HepG2 (cell line): Measurements from ENCODE around the gene PGPEP1. TPM values are rescaled to one million over a fixed set of nuclear protein-coding genes. Genes with fewer than 3 reads are reported as not detected.

Experiments used
- ATAC-seq: fragments of 200-7000 bp; cut with Tn5 transposase; 3 replicates; pipeline ENCODE4 v1.9.1; 2020; ENCODE audit warnings: mild to moderate bottlenecking, moderate library complexity
- BruUV-seq: library from RNA; stranded (reverse); fragments of 400-500 nt; replicated peaks from 2 replicates; lab custom pipeline; 2021; lab: Mats Ljungman, UMichigan
- CTCF ChIA-PET: fragments of 300-600 bp; formaldehyde crosslinking; extraction: SDS; loops from one replicate; lab custom pipeline; 2021; ENCODE audit warnings: low total read pairs, inconsistent platforms, low intra/inter-chr PET ratio; lab: Yijun Ruan, JAX
- POLR2A ChIA-PET: fragments of 350-600 bp; sonication (Branson Sonifier 250); formaldehyde crosslinking; loops from one replicate; lab custom pipeline; 2020; ENCODE audit warnings: antibody characterized with exemption, inconsistent platforms; lab: Yijun Ruan, JAX
- DNase-seq: peaks from one replicate; pipeline ENCODE4 v3.0.0-alpha.2; 2015; ENCODE audit warnings: low spot score
- FAIRE-seq: peaks from 3 replicates; lab custom pipeline; 2011; peaks lifted over from hg19 to GRCh38; lab: Jason Lieb, UNC
- H2AFZ ChIP-seq: one replicate; pipeline ENCODE4 v1.6.1; 2011; ENCODE audit warnings: low read length, inconsistent platforms
- H3K27ac ChIP-seq: fragments of 300-600 bp; 3 replicates; pipeline ENCODE4 v1.8.0; 2011; ENCODE audit warnings: mixed run types, mild to moderate bottlenecking, mixed read lengths, low read length, inconsistent platforms; ENCODE audit not compliant: insufficient read depth; ENCODE audit errors: extremely low read length
- H3K27me3 ChIP-seq, 2 experiments: fragments of 200-600 bp in 1 of 2; 2 replicates in 1 of 2; 3 replicates in 1 of 2; pipeline versions ENCODE4 v1.6.0 to v1.8.0; 2011; ENCODE audit warnings: low read length in 2 of 2, mild to moderate bottlenecking in 2 of 2, moderate library complexity in 2 of 2, inconsistent platforms in 1 of 2; ENCODE audit not compliant: insufficient read depth in 2 of 2, control insufficient read depth in 1 of 2
- H3K36me3 ChIP-seq, 2 experiments: fragments of 200-600 bp in 1 of 2; replicated peaks in 1 of 2; 2 replicates in 1 of 2; 3 replicates in 1 of 2; pipeline versions ENCODE4 v1.5.1 to v1.8.0; 2011; ENCODE audit warnings: low read length in 2 of 2, inconsistent platforms in 1 of 2; ENCODE audit not compliant: insufficient read depth in 2 of 2, control insufficient read depth in 1 of 2
- H3K4me1 ChIP-seq: 2 replicates; pipeline ENCODE4 v1.5.1; 2012; ENCODE audit warnings: low read length, inconsistent platforms; ENCODE audit not compliant: insufficient read depth
- H3K4me2 ChIP-seq: 2 replicates; pipeline ENCODE4 v1.6.0; 2011; ENCODE audit warnings: low read depth, low read length, inconsistent platforms
- H3K4me3 ChIP-seq, 3 experiments: fragments of 200-600 bp in 1 of 3; sonication (generic), shearing (Covaris generic) in 1 of 3; replicated peaks in 1 of 3; 2 replicates each; pipeline ENCODE4 v1.5.1; 2011 to 2016; ENCODE audit warnings: low read length in 3 of 3, inconsistent platforms in 2 of 3, low read depth in 2 of 3, mild to moderate bottlenecking in 2 of 3, control low read depth in 1 of 3, mixed read lengths in 1 of 3; ENCODE audit not compliant: insufficient read depth in 1 of 3
- H3K79me2 ChIP-seq: one replicate; pipeline ENCODE4 v1.6.1; 2011; ENCODE audit warnings: low read length, inconsistent platforms; ENCODE audit not compliant: insufficient read depth
- H3K9ac ChIP-seq: 2 replicates; pipeline ENCODE4 v1.6.0; 2011; ENCODE audit warnings: mild to moderate bottlenecking, low read depth, low read length, inconsistent platforms; ENCODE audit not compliant: insufficient read depth
- H3K9me3 ChIP-seq: 2 replicates; pipeline ENCODE4 v1.5.1; 2012; ENCODE audit warnings: mild to moderate bottlenecking, low read length
- H4K20me1 ChIP-seq: 2 replicates; pipeline ENCODE4 v1.6.0; 2011; ENCODE audit warnings: inconsistent platforms, mild to moderate bottlenecking, low read length, moderate library complexity; ENCODE audit not compliant: insufficient read depth
- ERF ChIP-seq: IDR thresholded peaks from 2 replicates; pipeline ENCODE4 v1.6.1; 2018; ENCODE audit warnings: missing biosample characterization, missing genetic modification reagents
- ETS1 ChIP-seq: sonication (generic); formaldehyde crosslinking; IDR thresholded peaks from 2 replicates; pipeline ENCODE4 v1.4.0; 2020; ENCODE audit warnings: missing genetic modification reagents
- ETV5 ChIP-seq: IDR thresholded peaks from 2 replicates; pipeline ENCODE4 v1.6.1; 2018; ENCODE audit warnings: missing biosample characterization, missing genetic modification reagents, inconsistent platforms, borderline replicate concordance
- HIC2 ChIP-seq: sonication (generic); formaldehyde crosslinking; IDR thresholded peaks from 2 replicates; pipeline ENCODE4 v1.9.0; 2022; ENCODE audit warnings: low read depth, missing genetic modification reagents
- HMGXB4 ChIP-seq, 2 experiments: sonication (generic) in 1 of 2; formaldehyde crosslinking in 1 of 2; IDR thresholded peaks; 2 replicates each; pipeline versions ENCODE4 v1.4.0 to v1.6.1; 2018 to 2020; ENCODE audit warnings: missing genetic modification reagents in 2 of 2, borderline replicate concordance in 1 of 2, low read depth in 1 of 2, mild to moderate bottlenecking in 1 of 2, missing biosample characterization in 1 of 2
- HNF4G ChIP-seq, 2 experiments: sonication (generic) in 1 of 2; formaldehyde crosslinking in 1 of 2; IDR thresholded peaks; 2 replicates each; pipeline versions ENCODE4 v1.4.0 to v1.6.1; 2011 to 2020; ENCODE audit warnings: borderline replicate concordance in 2 of 2, low read depth in 2 of 2, mild to moderate bottlenecking in 2 of 2, low read length in 1 of 2, missing genetic modification reagents in 1 of 2, moderate library complexity in 1 of 2
- MAZ ChIP-seq, 2 experiments: sonication (generic) in 1 of 2; formaldehyde crosslinking in 1 of 2; IDR thresholded peaks; 2 replicates each; pipeline versions ENCODE4 v1.5.0 to v1.6.1; 2012 to 2020; ENCODE audit warnings: low read depth in 2 of 2, mild to moderate bottlenecking in 2 of 2, borderline replicate concordance in 1 of 2, improper control_type of control experiment in 1 of 2, low read length in 1 of 2, missing genetic modification reagents in 1 of 2, moderate library complexity in 1 of 2
- NCOR1 ChIP-seq: fragments of 200-600 bp; sonication (generic); IDR thresholded peaks from 2 replicates; pipeline ENCODE4 v1.7.0; 2017; ENCODE audit warnings: antibody characterized with exemption, low read length, borderline replicate concordance
- PHF5A ChIP-seq: IDR thresholded peaks from one replicate; pipeline ENCODE4 v1.6.1; 2018; ENCODE audit warnings: low read depth, missing genetic modification reagents; ENCODE audit not compliant: unreplicated experiment
- POLR2G ChIP-seq: fragments of 200-400 bp; formaldehyde crosslinking; IDR thresholded peaks from 2 replicates; pipeline ENCODE4 v1.6.1; 2018; ENCODE audit warnings: mild to moderate bottlenecking, low read depth, low read length, moderate library complexity
- PRMT3 ChIP-seq: sonication (generic); formaldehyde crosslinking; IDR thresholded peaks from 2 replicates; pipeline ENCODE4 v1.8.1; 2022; ENCODE audit warnings: low read depth, mild to moderate bottlenecking, moderate library complexity, missing genetic modification reagents, borderline replicate concordance
- RNF2 ChIP-seq: fragments of 450-650 bp; conservative IDR thresholded peaks from 2 replicates; pipeline ENCODE4 v1.6.1; 2016; ENCODE audit warnings: low read depth
- ZFP82 ChIP-seq: sonication (generic); formaldehyde crosslinking; IDR thresholded peaks from 2 replicates; pipeline ENCODE4 v1.5.1; 2020; ENCODE audit warnings: mild to moderate bottlenecking, missing genetic modification reagents, borderline replicate concordance
- ZNF230 ChIP-seq: sonication (generic); formaldehyde crosslinking; IDR thresholded peaks from 2 replicates; pipeline ENCODE4 v1.4.0; 2020; ENCODE audit warnings: mild to moderate bottlenecking, missing genetic modification reagents
- ZNF337 ChIP-seq: sonication (generic); formaldehyde crosslinking; IDR thresholded peaks from 2 replicates; pipeline ENCODE4 v1.5.1; 2020; ENCODE audit warnings: missing genetic modification reagents, low read depth, mild to moderate bottlenecking, borderline replicate concordance
- ZNF543 ChIP-seq: sonication (generic); formaldehyde crosslinking; IDR thresholded peaks from 2 replicates; pipeline ENCODE4 v1.4.0; 2020; ENCODE audit warnings: mild to moderate bottlenecking, missing genetic modification reagents
- ZNF788 ChIP-seq: sonication (generic); formaldehyde crosslinking; IDR thresholded peaks from 2 replicates; pipeline ENCODE4 v1.5.0; 2020; ENCODE audit warnings: mild to moderate bottlenecking, missing genetic modification reagents, borderline replicate concordance
- WGBS: methylation state at CpG from one replicate; pipeline ENCODE4 v1.1.6; 2017; ENCODE audit warnings: low lambda C conversion rate; 5-methylcytosine and 5-hydroxymethylcytosine counted together
- in situ Hi-C: cut with HindIII; loops from 2 replicates; pipeline ENCODE4 v1.10.0; 2017; ENCODE audit warnings: low pct_unique_long_range_greater_than_20kb; ENCODE audit not compliant: extremely low pct_ligation_motif_present
- intact Hi-C: fragments of 100-400 bp; cut with micrococcal nuclease; formaldehyde crosslinking; loops from one replicate; pipeline ENCODE4 v1.10.0; 2022; ENCODE audit not compliant: unreplicated experiment
- polyA plus RNA-seq, 8 experiments: library from polyadenylated mRNA; depleted of rRNA in 3 of 8; stranded (reverse) in 7 of 8; unstranded in 1 of 8; fragments of >200 nt; fragmentation: Illumina TruSeq in 4 of 8; extraction: Trizol in 4 of 8; gene quantifications; 2 replicates each; pipeline versions ENCODE4 v1.2.1 to v1.2.3, GENCODE V29; 2011 to 2016; ENCODE audit warnings: low read depth in 4 of 8, missing spikeins in 1 of 8, mixed read lengths in 1 of 8; ENCODE audit not compliant: insufficient read depth in 1 of 8
- total RNA-seq, 5 experiments: library from RNA; depleted of rRNA; stranded (reverse); fragments of >200 nt; fragmentation: Illumina TruSeq; extraction: Trizol; gene quantifications; 2 replicates each; pipeline ENCODE4 v1.2.3, GENCODE V29; 2016; ENCODE audit warnings: low read depth in 1 of 5

The PGPEP1 gene
- total and polyA plus RNA-seq, 2 of the 13 experiments (the other 11 are each of a cell fraction or from before 2014, with no cell fraction given) = 53.1 to 56.6 TPM

GRCh38 chr19:18332917-18333530 is 7.4 kb upstream of the PGPEP1 start:
- H2AFZ ChIP-seq = no peak overlapping the region
- H3K27ac ChIP-seq = peak overlapping the region; percentile 60
- intact Hi-C loops = no loop called here
- H3K4me3 ChIP-seq = peak overlapping the region in 2 of 3 experiments; percentile 23 to 39; a peak in 2 of 6 replicates
- BruUV-seq = no TSS peak
- ATAC-seq (peak; percentile 55), DNase-seq (peak; percentile 37), FAIRE-seq (no peak)
- no peaks in the 10 kb centered on the region for H3K9me3 ChIP-seq
- H3K9ac ChIP-seq = peak overlapping the region; percentile 39
- ChIA-PET CTCF (no interaction called here), POLR2A (interaction anchor here (0.9 to 2.4 kb wide), 9 partner anchors 11 to 78 kb away, joined by 3 to 23 read pairs (median 5); partner anchors contain the start of genes IQCN, JUND and LSM4)
- peak overlapping the region; percentile 71 for H3K4me2 ChIP-seq
- WGBS = 47% methylated on average over 12 of the region's 15 CpGs
- H4K20me1 ChIP-seq = no peaks in the 10 kb centered on the region
- no peaks in the 10 kb centered on the region for H3K27me3 ChIP-seq
- H3K36me3 ChIP-seq = no peaks in the 10 kb centered on the region
- peaks cover 85% of the 10 kb centered on the region for H3K4me1 ChIP-seq
- no peaks in the 10 kb centered on the region for H3K79me2 ChIP-seq
- in situ Hi-C loops = no loop called here
- TF ChIP-seq ZNF543 (CRISPR knock-in tag) (no peak), HMGXB4 (CRISPR knock-in tag; IDR thresholded peaks at IDR 0.05; ENCODE audit: borderline replicate concordance in 1 of 2, low read depth in 1 of 2) (0 out of 4 replicates have a peak, but pooled peaks of 1 of the 2 experiments have one; percentile 22), HIC2 (CRISPR knock-in tag) (no peak), PRMT3 (CRISPR knock-in tag) (no peak), ZNF788 (peak; percentile 17; the same call in 1 of the 2 replicates), HNF4G (IDR thresholded peaks at IDR 0.05; ENCODE audit: borderline replicate concordance, low read depth, low read length) (peak; percentile 58), HNF4G (CRISPR knock-in tag; IDR thresholded peaks at IDR 0.05; ENCODE audit: borderline replicate concordance, low read depth) (no peak), ZFP82 (no peak), POLR2G (0 out of 2 replicates have a peak, but pooled peaks have one; percentile 29), RNF2 (no peak), PHF5A (peak; percentile 11), ZNF337 (no peak), MAZ (IDR thresholded peaks at IDR 0.05; ENCODE audit: borderline replicate concordance, low read depth, low read length) (no peak), MAZ (CRISPR knock-in tag; IDR thresholded peaks at IDR 0.05; ENCODE audit: low read depth) (0 out of 2 replicates have a peak, but pooled peaks have one; percentile 3), ETV5 (CRISPR knock-in tag) (peak; percentile 6; the same call in 1 of the 2 replicates), ZNF230 (CRISPR knock-in tag) (0 out of 2 replicates have a peak, but pooled peaks have one; percentile 33), ETS1 (CRISPR knock-in tag) (no peak), ERF (peak; percentile 32; the same call in 1 of the 2 replicates), NCOR1 (peak; percentile 37; the same call in 1 of the 2 replicates)
